Raji (cell line): Measurements from ENCODE around the gene CHST8.

Source experiments
- POLR2A ChIP-seq: IDR thresholded peaks from 2 replicates; pipeline ENCODE4 v1.6.1; 2011; ENCODE audit warnings: low read depth, low read length, control low read depth; ENCODE audit not compliant: insufficient read depth

Gene CHST8

GRCh38 chr19:33686687-33687480, 65.1 kb downstream of the CHST8 start:
- no peak for TF ChIP-seq POLR2A

DNA sequence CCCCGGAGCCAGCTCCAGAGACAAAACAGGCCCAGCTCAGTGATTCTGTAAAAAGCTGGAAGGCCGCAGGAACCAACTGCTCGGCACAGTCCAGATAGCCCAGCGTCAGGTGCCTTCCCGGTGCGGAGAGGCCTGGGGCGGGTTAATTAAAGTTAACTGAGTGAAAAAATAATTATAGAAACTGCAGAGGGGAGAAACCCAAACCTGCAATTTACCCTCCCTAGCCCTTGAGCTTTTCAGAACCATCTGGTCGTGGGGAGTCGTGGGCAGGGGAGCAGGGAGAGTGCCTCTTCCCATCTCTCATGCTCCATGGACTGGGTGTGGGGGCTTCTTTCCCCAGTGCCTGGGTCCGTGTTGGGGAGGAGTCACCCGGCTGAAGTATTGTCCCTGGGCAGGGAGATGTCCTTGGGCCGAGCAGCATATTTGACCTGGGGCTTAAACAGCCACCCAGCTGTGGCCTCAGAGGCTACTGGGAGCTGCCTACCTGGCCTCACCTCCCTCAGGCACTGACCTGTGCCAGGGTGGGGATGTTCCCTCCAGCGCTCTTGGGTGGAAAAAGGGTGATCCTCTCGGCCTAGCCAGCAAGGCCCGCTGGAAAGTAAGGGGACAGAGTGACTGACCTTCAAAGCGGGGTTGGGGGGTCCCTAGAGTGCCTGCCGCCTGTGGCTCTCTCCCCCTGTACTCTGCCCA, 65.9 kb downstream of the CHST8 start:
- TF ChIP-seq POLR2A, result no peak

GRCh38 chr19:33688171-33688992, 66.6 kb downstream of the CHST8 start:
- no peak for TF ChIP-seq POLR2A

- TF ChIP-seq POLR2A, result no peak
These were observed 67.5 kb downstream of the CHST8 start for GRCh38 chr19:33689138-33689746.

GRCh38 chr19:33689868-33690267, 68.1 kb downstream of the CHST8 start:
- TF ChIP-seq POLR2A, result no peak

GRCh38 chr19:33690378-33691029, 68.8 kb downstream of the CHST8 start:
- no peak for TF ChIP-seq POLR2A

- TF ChIP-seq POLR2A, result no peak
These were observed 69.3 kb downstream of the CHST8 start for GRCh38 chr19:33691030-33691427.

DNA sequence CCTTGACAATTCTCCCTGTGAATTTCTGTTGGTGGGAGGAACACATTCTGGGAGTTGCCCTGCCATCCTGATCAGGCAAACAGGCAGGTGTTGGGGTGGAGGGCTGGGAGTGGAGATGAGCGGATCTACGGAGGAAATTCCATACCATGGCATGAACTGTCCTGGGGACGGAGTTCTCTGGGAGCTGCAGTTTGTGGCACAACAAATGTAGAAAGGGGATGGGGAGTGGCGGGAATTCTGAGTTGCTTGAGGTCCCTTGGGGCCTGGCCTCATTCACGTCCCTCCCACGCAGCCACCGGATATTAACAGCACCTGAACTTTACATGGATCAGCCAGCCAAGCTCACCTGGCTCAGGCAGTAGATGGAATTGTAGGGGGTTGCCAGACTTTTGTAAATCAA, 70.0 kb downstream of the CHST8 start:
- no peak for TF ChIP-seq POLR2A

DNA sequence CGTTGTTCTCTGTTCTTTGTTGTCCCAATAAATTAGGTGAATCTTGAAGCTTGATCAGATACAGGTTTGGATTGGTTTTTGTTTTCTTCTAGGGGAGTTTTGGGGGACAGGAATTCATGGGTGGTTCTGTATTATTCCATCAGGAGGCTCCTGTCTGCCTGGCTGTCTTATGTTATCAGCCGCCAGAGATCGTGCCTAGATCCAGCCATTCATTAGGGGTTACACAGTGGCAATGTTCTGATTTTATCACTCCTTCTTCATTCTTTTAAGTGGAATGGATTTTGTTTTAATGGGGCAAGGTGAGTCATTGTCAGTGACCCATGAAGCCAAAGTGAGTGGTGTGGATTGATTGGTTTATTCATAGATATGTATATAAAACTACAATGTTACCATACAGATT, 71.9 kb downstream of the CHST8 start:
- no peak for TF ChIP-seq POLR2A

DNA sequence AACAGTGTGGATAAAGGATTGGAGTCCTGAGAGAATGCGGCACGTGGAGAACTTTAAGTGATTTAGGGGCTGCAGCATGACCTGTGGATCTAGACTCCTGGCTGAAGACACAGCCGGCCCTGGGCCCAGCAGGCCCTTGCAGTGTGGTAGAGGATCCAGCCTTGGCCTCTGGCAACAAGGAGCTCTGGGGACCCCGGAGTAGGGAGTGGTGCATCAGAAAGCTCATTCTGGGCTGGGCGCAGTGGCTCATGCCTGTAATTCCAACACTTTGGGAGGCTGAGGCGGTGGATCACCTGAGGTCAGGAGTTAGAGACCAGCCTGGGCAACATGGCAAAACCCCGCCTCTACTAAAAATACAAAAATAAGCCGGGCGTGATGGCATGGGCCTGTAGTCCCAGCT, 76.0 kb downstream of the CHST8 start:
- TF ChIP-seq POLR2A, result no peak

DNA sequence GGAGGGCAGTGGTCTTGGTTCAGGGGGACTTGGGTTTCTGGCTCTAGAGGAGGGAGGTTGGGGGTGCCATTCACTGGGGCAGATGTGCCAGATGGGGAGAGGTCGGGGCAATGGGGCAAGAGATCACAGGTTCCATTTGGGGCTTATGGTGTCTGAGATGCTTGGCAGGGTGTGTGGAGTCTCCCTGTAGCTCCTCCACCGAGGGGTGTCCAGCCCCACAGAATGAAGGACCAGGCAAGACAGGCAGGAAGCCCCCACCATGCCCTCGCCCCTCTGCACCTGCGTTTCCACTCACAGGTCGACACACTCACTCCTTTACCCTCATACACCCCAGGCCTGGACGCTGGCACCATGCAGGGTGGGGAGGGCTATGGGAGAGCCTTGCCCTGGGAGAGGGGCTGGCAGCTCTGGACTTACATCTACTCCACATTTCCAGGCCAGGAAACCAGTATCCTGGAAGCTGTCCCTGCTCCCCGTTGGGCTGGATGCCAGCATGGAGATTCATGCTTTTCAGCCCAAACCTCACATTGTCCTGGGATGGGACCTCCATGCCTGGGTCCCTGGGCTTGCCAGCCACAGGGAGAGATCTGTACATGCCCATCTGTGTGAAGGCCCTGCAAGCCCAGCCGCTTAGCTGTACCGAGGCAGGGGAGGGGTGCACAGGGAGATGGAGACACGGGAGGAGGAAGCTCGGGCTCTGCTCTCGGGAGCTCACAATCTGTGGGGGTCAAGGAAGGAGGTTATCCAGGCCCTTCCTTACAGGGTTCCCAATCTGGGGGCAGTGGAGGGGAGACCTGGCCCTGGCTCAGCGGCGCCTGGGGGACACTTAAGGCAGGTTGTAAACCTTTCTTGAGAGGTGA, 77.1 kb downstream of the CHST8 start:
- TF ChIP-seq POLR2A, result no peak

- no peak for TF ChIP-seq POLR2A
These were observed 78.1 kb downstream of the CHST8 start for GRCh38 chr19:33699754-33700407.

DNA sequence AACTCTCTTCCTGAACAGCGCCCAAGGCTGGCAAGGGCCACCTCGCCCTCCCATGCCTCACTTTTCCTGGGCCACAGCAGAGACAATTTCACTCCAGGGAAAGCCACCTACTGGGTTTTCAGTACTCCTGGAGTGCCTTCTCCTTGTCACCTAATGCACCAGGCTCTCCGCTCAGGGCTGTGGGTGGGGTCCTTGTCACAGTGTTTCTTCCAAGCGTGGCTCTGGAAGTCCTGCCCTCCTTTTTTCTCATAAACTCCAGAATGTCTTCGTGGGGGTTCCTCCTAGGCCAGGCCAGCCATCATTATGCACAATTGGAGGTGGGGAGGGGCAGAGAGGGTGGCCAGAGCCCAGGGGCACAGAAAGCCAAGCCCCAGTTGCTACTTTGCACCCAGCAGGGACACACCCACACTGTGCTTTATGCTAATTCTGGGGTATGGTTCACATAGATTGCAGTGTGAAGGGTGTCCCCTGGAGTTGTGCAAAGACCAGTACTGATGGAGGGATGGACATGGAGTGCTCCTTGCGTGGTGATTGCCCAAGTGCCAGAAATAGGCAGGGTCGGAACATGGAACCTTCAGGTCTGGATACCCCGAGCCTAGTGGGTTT, 78.8 kb downstream of the CHST8 start:
- TF ChIP-seq POLR2A, result no peak

- no peak for TF ChIP-seq POLR2A
These were observed 79.8 kb downstream of the CHST8 start for GRCh38 chr19:33701565-33701964.
